ENCODE results near the gene GNAT2.
A peak's percentile ranks its signal among the peaks of the same experiment; 100 is the strongest.

The GNAT2 gene

DNA sequence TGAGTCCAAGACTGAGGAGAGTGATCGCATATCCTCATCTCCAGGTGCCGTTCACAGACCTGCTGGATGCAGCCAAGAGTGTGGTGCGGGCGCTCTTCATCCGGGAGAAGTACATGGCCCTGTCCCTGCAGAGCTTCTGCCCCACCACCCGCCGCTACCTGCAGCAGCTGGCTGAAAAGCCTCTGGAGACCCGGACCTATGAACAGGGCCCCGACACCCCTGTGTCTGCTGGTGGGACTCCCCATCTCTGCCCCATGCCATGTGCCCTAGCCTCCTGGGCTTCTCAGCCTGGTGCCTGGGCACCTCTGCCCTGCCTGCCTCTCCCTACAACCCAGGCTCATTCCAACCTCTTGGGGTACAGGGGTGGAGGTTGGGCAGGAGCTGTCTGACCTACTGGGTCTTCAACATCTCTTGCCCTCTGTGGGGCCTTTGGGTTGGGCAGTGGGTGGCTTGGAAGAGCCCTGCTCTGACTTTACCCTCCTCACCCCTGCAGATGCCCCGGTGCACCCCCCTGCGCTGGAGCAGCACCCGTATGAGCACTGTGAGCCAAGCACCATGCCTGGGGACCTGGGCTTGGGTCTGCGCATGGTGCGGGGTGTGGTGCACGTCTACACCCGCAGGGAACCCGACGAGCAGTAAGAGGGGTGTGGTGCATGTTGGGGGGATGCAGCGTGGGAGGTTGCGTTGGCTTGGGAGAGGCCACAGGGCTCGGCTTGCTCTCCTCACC lies 7.4 kb upstream of the GNAT2 start:
- DNase-seq: no peak

DNA sequence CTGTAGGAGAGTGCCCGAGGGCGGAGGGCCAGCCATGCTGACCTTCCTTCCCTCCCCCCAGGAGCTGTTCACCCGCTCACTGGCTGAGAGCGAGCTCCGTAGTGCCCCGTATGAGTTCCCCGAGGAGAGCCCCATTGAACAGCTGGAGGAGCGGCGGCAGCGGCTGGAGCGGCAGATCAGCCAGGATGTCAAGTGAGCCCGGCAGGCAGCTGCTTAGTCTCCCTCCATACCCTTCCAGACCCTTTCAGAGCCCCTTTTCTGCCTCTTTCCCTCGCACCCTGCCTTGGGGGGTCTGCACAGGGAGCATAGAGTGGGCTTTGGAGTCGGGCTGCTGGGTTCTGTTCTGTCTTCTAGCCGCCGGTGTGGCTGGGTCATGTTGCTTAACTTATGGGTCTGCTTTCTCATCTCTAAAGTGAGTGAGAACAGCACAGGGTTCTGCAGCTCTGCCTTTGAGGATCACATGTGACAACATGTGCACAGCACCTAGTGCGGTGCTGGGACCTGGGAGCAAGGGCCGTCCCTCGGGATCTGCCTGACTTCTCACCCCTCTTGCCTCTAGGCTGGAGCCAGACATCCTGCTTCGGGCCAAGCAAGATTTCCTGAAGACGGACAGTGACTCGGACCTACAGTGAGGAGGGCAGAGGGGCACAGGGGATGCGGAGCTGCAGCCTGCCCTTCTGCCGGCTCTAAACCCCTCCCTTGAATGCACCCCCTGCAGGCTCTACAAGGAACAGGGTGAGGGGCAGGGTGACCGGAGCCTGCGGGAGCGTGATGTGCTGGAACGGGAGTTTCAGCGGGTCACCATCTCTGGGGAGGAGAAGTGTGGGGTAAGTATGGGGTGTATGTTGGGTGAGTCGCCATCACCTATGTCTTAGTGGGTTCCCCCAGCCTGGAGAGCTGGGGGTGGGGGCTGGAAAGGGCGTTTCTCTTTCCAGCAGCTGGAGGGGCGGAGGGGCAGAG lies 6.5 kb upstream of the GNAT2 start:
- no peak for DNase-seq

DNA sequence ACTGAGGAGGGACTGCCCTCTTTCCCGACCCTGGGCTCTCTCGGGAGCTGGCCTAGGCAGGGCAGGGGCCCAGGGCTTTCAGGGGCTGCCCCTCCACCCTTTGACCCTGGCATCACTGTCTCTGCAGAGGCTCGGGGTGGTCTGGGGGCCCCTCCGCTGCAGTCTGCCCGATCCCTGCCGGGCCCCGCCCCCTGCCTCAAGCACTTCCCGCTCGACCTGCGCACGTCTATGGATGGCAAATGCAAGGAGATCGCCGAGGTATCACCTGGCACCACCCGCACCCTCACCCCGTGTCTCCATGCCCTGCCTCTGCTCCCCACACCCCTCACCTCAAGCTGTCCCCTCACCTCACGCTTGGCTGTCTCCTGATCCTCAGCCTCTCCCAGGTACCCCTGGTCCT lies 5.8 kb upstream of the GNAT2 start:
- DNase-seq: no peak

DNA sequence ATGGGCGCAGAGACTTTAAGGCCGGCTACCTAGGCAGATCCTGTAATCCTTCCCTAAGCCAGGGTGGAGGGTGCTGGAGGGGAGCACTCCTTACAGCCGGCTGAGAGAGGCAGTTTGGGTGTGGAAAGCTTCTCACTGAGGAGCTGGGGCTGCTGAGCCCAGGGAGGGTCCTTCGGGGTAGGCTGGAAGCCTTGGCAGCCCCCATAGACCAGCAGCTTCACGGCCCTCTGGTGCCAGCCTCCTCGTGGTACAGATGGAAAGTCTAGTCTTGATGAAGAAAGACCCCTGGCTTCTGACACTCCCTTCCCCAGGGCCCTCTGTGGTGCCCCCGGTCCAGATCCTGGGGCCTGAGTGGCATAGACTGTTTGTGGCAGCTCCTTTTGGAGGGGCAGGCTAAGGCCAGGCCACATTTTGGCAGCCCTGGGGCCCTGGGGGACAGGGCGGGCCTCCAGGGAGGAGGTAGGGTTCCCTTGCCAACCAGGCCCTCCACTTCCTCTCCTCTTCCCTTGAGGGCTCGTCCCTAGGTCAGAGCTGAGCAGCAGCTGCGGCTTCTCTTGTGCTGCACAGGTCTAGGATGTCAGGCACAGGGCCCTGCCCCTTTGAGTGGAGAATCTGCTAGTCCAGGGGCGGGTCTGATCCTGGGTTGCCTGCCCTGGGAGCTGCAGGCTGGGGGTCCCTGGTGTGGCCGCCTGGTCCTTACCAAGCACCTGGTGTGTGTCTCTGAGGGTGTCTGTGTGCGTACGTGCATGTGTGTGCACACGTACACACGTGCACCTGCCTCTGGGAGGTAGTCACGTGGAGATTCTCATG lies 5.0 kb upstream of the GNAT2 start:
- DNase-seq: no peak

DNA sequence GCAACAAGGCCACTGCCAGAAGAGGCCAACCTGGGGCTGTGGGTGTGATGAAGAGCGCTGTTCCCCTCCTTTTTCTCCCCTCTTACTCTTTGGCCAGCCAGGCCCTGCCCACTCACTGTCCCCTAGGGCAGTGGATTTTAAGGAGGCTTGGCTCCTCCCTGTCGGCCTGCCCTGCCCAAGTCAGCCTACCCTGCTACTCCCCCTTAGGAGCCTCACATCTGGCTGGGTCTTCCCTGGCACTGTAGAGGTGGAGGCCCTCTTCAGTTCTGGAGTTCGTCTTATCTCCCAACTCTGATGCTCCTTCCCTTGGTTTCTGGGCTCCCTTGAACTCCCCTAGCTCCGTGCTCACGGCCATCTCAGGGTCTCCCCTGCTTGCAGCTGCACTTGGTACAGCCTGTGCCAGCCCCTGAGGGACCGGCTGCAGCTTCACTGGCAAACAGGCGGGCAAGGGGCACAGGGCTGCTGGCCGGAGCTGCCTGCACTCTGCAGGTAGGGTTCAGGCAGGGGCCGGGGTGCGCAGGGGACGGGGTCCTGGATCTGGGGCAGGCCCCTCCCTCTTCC lies 4.3 kb upstream of the GNAT2 start:
- no peak for DNase-seq

DNA sequence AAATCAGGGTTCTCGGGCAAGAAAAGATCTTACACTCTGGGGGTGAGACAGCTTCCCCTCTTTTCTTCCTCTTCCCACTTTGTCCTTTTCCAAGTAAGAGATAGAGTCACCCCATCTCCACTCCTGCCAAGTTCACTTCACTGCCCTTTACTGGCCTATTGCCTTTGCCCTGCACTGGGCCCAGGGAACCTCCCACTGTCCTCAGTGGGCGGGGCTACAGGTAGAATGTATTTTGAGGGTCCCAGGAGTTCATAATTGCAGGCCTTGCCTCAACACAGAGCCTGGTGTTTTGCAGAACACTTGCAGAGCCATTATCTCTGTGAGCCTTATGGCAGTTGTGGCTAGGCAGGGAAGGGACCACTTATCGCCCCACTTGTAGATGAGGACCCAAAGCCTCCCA lies 3.5 kb upstream of the GNAT2 start:
- DNase-seq: no peak

DNA sequence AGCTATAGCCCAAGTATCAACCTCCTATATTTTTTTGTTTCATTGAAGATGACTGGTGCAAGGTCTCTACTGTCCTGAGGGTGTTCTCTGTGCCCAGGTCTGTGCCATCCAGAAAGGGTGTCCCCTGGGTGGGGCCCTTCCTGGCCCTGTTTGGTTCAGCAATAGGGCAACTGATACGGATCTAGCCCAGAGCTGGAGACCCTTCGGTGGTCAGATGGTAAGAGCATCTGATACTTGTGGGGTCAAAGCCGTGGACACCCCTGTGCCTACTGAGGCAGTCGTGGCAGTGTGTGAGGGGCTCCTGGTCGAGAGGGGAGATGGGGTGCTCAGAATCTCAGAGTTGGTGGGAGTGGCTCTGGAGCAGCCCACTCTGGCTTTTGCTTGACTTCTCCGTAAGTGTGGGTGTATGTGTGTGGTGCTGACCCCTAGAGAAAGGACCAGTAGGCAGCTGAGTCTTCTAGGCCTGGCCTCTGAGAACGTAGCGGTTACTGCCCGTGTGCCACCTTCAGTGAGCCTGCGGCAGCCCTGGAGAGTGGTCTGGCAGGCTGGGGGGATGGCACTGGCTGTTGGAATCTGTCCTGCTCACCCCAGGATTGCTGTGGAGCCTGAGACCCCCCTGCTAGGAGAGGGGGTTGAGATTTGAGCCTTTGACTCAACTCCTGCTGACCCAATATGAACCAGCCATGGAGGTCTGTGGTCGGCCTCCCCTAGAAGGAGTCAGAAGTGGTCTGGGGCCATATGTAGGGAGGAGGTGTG lies 2.9 kb upstream of the GNAT2 start:
- no peak for DNase-seq

DNA sequence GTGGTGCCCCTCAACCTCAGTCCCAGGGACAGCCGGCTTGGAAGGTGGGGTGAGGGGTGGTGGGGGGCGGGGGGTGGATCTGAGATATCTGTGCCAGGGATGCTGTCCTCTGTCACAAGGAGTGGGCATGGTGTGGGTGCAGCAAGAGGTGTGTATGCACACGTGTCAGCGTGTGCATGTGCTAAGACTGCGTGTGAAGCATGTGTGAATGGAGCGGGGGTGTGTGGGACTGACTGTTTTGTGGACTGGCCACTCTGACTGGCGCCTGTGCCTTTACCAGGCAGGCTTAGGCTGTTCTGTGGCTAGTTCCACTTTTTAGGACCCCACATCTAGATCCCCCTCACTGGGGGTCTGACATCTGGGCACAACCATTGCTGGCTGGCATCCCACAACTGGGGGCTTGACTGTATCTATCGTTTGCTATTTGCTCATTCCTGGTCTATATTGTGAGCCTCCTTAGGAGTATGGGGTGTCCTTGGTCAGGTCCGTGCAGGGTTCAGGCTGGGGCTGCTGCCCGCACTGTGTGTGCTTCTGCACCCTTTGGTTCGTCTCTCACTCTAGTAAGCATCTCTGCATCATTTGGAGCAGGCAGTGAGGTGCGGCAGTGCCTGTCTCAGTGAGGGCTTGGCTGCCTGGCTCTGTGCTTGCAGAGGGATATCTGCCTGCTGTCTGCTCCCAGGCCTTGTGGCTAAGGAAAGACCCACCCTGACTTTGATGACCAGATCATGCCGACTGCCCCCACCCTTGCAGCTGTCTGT lies 2.1 kb upstream of the GNAT2 start:
- DNase-seq: no peak

DNA sequence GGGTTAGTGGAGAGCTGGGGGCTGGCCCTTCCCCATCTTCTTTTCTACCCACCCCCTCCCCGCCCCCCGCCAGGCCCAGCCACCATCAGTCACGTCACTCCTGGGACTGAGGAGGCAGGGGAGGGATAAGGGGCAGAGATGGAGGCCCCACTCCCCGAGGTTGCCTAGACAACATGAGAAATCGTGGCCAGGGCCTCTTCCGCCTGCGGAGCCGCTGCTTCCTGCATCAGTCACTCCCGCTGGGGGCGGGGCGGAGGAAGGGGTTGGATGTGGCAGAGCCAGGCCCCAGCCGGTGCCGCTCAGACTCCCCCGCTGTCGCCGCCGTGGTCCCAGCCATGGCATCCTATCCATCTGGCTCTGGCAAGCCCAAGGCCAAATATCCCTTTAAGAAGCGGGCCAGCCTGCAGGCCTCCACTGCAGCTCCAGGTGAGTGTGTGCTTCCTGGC lies 1.4 kb upstream of the GNAT2 start:
- DNase-seq: peak; percentile 93

DNA sequence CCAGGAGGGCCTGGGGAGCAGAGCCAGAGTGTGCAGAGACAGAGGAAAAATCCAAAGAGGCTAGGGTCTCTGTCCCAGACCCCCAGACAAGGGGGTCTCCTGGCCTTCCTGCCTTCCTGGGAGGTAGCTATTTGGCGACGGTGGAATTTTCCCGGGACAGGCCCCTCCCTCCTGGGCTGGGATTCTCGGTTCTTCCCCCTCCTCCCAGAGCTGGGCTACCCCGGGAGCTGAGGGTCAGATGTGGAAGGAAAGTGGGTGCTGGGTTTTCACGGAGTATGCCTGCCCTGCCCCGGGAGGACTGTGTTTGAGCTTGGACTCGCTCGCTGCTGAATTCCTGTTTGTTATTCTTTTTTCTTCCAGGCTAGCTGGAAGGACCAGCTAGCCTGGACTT lies 980 bp upstream of the GNAT2 start:
- DNase-seq: no peak

DNA sequence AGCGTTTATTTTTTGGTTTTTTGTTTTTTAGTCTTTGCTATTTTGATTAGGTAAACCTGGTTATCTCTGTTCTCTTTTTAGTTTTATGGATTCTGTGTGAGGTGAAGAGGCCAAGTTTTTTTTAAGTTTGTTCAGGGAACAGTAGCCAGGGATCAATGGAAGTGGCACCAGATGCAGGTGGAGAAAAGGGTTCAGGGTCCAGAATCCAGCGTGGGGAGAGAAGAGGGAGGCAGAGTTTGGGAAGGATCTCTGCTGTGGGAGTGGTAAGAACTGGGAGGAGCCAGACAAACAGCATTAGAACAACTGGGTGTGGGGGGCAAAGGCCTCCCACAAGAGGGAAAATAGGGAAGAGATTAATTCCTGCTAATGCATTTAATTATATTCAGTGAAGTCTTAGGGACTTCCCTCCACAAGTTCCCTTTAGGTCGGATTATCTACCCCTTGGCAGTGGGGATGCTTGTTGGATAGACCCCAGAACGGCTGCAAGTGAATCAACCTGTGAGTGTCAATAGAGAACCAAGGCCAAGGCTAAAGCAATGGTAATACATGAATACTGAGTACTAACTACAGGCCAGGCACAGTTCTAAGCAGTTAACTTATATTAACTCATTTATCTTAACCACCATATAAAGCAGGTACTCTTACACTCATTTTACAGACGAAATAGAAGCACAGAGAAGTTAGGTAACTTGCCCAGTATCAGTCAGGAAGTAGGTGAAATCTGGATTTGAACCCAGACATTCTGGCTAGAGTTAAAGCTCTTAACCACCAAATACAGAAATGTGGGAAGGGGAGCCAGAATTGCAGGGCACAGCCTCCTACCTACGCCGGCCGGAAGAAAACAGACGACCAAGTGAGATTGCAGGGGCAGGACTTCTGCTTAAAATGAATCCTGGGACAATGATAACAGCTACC lies 498 bp downstream of the GNAT2 start:
- peak; percentile 57 for DNase-seq

DNA sequence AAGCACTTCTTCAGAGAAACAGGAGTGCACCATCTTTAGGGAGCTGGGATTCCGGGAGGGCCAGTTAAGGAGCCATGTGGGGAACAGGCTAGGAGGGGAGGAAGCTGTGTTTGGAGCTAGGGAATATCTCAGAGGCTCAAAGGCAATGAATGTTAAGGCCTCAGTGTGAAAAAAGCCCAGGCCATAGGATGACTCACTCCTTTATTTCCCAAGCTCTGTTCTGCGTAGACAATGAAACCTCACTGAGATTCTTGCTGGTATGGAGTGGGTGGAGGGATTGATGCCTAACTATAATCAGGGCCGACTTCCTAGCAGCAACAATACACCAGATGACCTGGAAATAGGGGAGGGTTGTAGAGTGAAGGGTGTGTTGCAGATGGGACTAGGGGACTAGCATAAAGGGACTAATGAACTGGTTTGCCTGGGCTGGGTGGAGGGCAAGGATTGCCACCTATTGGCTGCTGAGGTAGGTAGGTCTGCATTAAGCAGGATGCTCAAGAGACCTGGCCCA lies 2.1 kb downstream of the GNAT2 start:
- peak; percentile 91 for DNase-seq

DNA sequence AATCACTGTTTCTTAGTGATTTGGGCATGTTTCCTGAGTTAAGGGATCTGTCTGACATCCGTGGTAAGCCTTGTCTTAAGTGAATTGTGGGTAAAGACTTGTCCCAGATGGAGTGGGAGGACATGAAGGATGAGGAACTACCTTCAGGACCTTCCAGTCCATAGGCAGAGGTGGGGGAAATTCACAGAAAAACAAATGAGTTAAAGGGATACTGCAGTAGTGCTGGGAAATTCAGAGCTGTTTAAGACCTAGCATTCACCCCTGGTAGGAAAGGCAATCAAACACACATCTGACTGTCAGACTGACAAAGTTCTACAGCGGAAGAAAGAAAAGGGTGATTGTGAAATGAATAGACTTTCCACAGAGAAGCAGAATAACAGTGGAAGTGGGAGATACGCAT lies 3.0 kb downstream of the GNAT2 start:
- DNase-seq: peak; percentile 80

DNA sequence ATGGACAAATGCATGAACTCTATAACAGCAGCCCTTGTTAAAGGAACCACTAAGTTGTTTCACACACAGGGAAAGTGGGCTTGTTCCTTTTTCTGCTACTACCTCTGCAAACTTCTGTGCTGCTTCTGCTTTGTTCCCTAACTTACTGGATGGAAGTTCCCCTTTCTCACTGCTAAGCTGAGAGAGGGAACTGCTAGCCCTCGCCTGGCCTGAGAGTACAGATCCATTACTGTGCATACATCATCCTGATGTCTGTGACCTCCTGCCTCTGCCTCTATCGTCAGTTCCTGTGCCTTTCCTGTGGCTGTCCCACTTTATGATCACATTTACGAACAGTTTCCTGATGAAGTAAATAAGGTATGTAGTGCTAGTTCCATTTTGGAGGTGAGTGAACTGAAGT lies 3.5 kb downstream of the GNAT2 start:
- peak; percentile 96 for DNase-seq

DNA sequence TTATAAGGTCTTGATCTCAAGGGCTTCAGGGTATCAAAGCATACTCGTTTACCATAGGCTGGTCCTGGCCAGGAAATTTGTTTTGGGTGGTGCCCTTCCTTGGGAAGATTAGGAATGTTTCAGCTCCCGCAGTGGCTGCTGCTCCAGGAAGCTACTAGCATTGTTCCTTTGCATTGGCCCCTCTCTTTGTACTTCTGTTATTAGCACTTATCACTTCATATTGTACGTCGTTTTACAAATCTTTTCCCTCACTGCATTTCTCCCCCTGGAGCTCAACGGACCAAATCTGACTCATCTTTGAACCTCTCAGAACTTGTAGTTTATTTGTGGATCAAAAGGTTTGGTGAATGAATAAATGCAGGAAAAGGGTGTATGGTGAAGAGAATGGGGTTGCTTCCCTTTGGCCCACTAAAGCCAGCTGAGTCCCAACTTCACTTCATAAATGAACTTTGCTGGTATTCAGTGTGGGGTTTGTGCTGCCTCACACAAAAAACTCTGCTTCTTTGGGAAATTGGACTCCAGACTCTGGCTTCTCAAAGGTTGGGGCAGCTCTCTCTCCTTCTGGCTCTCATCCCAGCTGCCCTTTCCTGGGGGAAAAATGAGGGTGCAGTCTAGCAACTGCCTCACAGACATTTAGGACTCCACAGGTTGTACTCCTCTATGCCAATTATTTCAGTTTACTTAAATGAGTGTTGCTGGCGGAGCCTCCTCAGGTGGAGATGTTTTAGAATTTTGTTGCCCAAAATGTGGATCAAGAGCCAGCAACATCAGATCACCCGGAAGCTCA lies 5.9 kb downstream of the GNAT2 start:
- DNase-seq: no peak

DNA sequence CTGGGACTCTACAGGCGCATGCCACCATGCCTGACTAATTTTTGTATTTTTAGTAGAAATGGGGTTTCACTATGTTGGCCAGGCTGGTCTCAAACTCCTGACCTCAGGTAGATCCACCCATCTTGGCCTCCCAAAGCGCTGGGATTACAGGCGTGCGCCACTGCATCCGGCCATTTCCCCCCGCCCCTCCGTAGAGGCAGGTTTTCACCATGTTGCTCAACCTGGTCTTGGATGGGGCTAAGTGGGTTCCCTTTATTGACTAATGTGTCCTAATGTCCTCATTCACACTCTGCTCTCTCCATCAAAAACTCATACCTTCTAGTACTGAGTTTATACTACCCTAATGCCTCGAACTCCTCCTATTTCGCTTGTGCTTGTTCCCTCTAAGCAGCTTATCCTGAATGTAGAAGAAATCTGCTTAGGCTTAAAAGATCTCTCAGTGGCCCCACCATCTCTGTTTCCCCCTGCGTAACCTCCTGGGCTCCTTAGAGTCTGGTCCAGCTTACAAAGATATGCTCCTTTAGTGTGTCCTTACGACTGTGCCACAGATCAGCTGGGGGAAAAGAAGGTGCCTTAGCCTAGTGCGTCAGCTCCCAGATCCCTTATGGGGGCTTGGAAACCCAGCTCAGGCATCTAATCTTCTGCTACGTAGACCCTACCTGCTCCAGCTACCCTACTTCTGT lies 8.0 kb downstream of the GNAT2 start:
- no peak for DNase-seq

DNA sequence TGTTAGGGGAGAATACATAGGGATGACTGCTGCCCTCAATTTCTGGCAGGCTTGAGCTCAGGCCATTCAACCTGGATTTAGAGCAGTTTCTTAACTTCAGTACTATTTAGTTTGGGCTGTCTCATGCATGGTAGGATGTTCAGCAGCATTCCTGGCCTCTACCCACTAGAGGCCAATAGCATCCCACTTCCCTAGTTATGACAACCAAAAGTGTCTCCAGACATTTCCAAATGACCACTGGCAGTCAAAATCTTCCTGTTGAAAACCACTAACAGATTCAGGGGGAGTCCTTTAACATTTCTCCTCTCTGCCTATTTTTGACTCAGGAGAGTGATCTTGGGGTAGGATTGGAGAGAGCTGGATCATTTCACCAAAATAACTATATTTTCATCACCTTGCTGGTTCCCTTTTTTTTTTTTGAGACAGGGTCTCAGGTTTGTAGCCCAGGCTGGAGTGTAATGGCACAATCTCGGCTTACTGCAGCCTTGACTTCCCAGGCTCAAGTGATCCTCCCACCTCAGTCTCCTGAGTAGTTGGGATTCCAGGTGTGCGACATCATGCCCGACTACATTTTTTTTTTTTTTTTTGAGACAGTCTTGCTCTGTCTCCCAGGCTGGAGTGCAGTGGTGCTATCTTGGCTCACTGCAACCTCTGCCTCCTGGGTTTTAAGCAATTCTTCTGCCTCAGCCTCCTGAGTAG lies 8.7 kb downstream of the GNAT2 start:
- DNase-seq: no peak

DNA sequence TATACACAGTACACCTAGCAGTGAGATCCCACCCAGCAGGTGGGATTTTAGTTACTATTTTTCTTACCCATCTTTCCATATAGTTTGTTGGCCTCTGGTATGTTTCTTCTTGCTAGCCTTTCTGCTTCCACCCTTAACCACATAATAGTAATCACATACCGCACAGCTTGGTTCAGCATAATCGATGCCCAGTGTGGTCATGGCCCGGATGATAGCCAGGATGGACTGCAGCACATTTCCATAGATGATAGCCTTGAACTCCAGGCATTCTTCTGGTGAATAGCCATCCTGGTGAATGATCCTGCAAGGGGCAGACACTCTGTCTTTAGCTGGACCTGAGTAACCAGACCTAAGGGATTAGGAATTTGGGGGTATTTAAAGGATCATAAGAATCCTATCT lies 9.5 kb downstream of the GNAT2 start:
- DNase-seq: no peak
